ENCODE results near the gene NPTXR. TPM values are rescaled to one million over a fixed set of nuclear protein-coding genes. Genes with fewer than 3 reads are reported as not detected.

NPTXR gene
- total RNA-seq, 1 donor from 2014 or later, result 1.6 TPM

GRCh38 chr22:38827510-38827909 lies 16.3 kb downstream of the NPTXR start:
- no peak overlapping the region for H3K27ac ChIP-seq (ENCODE audit: low read depth, low read length)
- no peak overlapping the region for H3K4me3 ChIP-seq (ENCODE audit: low read length in 3 of 3)
- H3K36me3 ChIP-seq (ENCODE audit: control insufficient read depth in 3 of 3, insufficient read depth in 3 of 3, low read length in 3 of 3), result no peaks in the 10 kb centered on the region
- peaks cover 20 to 21% (median 20%) of the 10 kb centered on the region in 3 donors for H3K27me3 ChIP-seq (ENCODE audit: control insufficient read depth in 3 of 3, insufficient read depth in 3 of 3, low read length in 3 of 3)
- no peak overlapping the region for H3K9ac ChIP-seq (ENCODE audit: low read depth in 1 of 3, low read length in 3 of 3)
- no peaks in the 10 kb centered on the region for H3K4me1 ChIP-seq (ENCODE audit: control insufficient read depth in 3 of 3, insufficient read depth in 3 of 3, low read length in 3 of 3)
- no peaks in the 10 kb centered on the region for H3K9me3 ChIP-seq (ENCODE audit: control insufficient read depth in 3 of 3, low read length in 3 of 3)

- no peaks in the 10 kb centered on the region for H3K4me1 ChIP-seq (ENCODE audit: control insufficient read depth in 3 of 3, insufficient read depth in 3 of 3, low read length in 3 of 3)
- no peaks in the 10 kb centered on the region for H3K9me3 ChIP-seq (ENCODE audit: control insufficient read depth in 3 of 3, low read length in 3 of 3)
- no peak overlapping the region for H3K4me3 ChIP-seq (ENCODE audit: low read length in 3 of 3)
- no peaks in the 10 kb centered on the region for H3K36me3 ChIP-seq (ENCODE audit: control insufficient read depth in 3 of 3, insufficient read depth in 3 of 3, low read length in 3 of 3)
- peaks cover 13 to 15% (median 14%) of the 10 kb centered on the region in 3 donors for H3K27me3 ChIP-seq (ENCODE audit: control insufficient read depth in 3 of 3, insufficient read depth in 3 of 3, low read length in 3 of 3)
- H3K27ac ChIP-seq (ENCODE audit: low read depth, low read length), result no peak overlapping the region
- no peak overlapping the region for H3K9ac ChIP-seq (ENCODE audit: low read depth in 1 of 3, low read length in 3 of 3)
Observed at GRCh38 chr22:38826801-38827200, 17.0 kb downstream of the NPTXR start.

DNA sequence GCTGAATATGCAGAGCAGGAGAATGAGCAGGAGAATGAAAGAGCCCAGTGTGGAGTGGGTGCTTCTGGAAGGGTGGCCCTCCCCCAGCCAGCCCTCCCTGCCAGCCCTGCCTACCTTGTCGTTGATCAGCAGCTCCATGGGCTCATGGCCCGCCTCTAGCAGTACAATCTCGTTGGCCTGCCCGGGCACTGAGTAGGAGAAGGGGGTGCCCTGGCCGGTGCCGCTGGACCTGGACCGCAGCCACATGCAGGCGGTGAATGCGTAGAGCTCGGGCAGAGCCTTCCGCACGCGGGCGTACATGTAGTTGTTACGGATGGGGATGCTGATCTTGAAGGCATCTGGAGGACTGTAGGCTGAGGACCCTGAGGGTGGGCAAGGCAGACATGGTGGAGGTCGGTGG lies 17.4 kb downstream of the NPTXR start:
- peaks cover 12 to 15% (median 15%) of the 10 kb centered on the region in 3 donors for H3K27me3 ChIP-seq (ENCODE audit: control insufficient read depth in 3 of 3, insufficient read depth in 3 of 3, low read length in 3 of 3)
- no peaks in the 10 kb centered on the region for H3K9me3 ChIP-seq (ENCODE audit: control insufficient read depth in 3 of 3, low read length in 3 of 3)
- no peaks in the 10 kb centered on the region for H3K4me1 ChIP-seq (ENCODE audit: control insufficient read depth in 3 of 3, insufficient read depth in 3 of 3, low read length in 3 of 3)
- H3K9ac ChIP-seq (ENCODE audit: low read depth in 1 of 3, low read length in 3 of 3), result no peak overlapping the region
- H3K4me3 ChIP-seq (ENCODE audit: low read length in 3 of 3), result no peak overlapping the region
- no peaks in the 10 kb centered on the region for H3K36me3 ChIP-seq (ENCODE audit: control insufficient read depth in 3 of 3, insufficient read depth in 3 of 3, low read length in 3 of 3)
- H3K27ac ChIP-seq (ENCODE audit: low read depth, low read length), result no peak overlapping the region

GRCh38 chr22:38824585-38824984 lies 19.2 kb downstream of the NPTXR start:
- peaks cover 10 to 22% (median 12%) of the 10 kb centered on the region in 3 donors for H3K27me3 ChIP-seq (ENCODE audit: control insufficient read depth in 3 of 3, insufficient read depth in 3 of 3, low read length in 3 of 3)
- H3K9ac ChIP-seq (ENCODE audit: low read depth in 1 of 3, low read length in 3 of 3), result no peak overlapping the region
- H3K27ac ChIP-seq (ENCODE audit: low read depth, low read length), result no peak overlapping the region
- no peak overlapping the region for H3K4me3 ChIP-seq (ENCODE audit: low read length in 3 of 3)
- no peaks in the 10 kb centered on the region for H3K4me1 ChIP-seq (ENCODE audit: control insufficient read depth in 3 of 3, insufficient read depth in 3 of 3, low read length in 3 of 3)
- no peaks in the 10 kb centered on the region for H3K9me3 ChIP-seq (ENCODE audit: control insufficient read depth in 3 of 3, low read length in 3 of 3)
- H3K36me3 ChIP-seq (ENCODE audit: control insufficient read depth in 3 of 3, insufficient read depth in 3 of 3, low read length in 3 of 3), result no peaks in the 10 kb centered on the region

DNA sequence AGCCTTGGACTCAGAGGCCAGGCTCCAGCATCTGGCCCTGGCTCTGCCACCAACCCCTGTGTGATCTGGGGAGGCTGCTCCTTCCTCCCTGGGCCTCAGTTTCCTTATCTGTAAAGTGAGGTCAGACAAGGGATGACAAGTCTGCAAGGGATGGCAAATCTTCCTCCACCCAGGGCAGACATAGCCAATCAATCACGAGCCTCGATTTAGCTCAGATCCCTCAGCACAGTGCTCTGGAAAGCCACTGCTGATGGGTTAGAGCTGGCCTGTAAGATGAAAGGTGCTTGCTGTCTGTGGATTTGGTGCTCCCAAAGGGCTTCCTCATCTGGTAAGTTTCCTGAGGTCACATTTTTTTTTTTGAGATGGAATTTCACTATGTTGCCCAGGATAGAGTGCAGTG lies 20.2 kb downstream of the NPTXR start:
- Histone ChIP-seq H3K36me3 (ENCODE audit: control insufficient read depth in 3 of 3, insufficient read depth in 3 of 3, low read length in 3 of 3) (no peaks in the 10 kb centered on the region), H3K4me1 (ENCODE audit: control insufficient read depth in 3 of 3, insufficient read depth in 3 of 3, low read length in 3 of 3) (no peaks in the 10 kb centered on the region), H3K27ac (ENCODE audit: low read depth, low read length) (no peak overlapping the region), H3K27me3 (ENCODE audit: control insufficient read depth in 3 of 3, insufficient read depth in 3 of 3, low read length in 3 of 3) (peaks cover 13 to 22% (median 14%) of the 10 kb centered on the region in 3 donors), H3K9me3 (ENCODE audit: control insufficient read depth in 3 of 3, low read length in 3 of 3) (no peaks in the 10 kb centered on the region), H3K9ac (ENCODE audit: low read depth in 1 of 3, low read length in 3 of 3) (no peak overlapping the region), H3K4me3 (ENCODE audit: low read length in 3 of 3) (no peak overlapping the region)

GRCh38 chr22:38823076-38823475 lies 20.8 kb downstream of the NPTXR start:
- H3K4me1 ChIP-seq (ENCODE audit: control insufficient read depth in 3 of 3, insufficient read depth in 3 of 3, low read length in 3 of 3), result no peaks in the 10 kb centered on the region
- no peak overlapping the region for H3K4me3 ChIP-seq (ENCODE audit: low read length in 3 of 3)
- peaks cover 7 to 20% (median 11%) of the 10 kb centered on the region in 3 donors for H3K27me3 ChIP-seq (ENCODE audit: control insufficient read depth in 3 of 3, insufficient read depth in 3 of 3, low read length in 3 of 3)
- H3K9me3 ChIP-seq (ENCODE audit: control insufficient read depth in 3 of 3, low read length in 3 of 3), result no peaks in the 10 kb centered on the region
- no peak overlapping the region for H3K27ac ChIP-seq (ENCODE audit: low read depth, low read length)
- no peaks in the 10 kb centered on the region for H3K36me3 ChIP-seq (ENCODE audit: control insufficient read depth in 3 of 3, insufficient read depth in 3 of 3, low read length in 3 of 3)
- H3K9ac ChIP-seq (ENCODE audit: low read depth in 1 of 3, low read length in 3 of 3), result no peak overlapping the region

DNA sequence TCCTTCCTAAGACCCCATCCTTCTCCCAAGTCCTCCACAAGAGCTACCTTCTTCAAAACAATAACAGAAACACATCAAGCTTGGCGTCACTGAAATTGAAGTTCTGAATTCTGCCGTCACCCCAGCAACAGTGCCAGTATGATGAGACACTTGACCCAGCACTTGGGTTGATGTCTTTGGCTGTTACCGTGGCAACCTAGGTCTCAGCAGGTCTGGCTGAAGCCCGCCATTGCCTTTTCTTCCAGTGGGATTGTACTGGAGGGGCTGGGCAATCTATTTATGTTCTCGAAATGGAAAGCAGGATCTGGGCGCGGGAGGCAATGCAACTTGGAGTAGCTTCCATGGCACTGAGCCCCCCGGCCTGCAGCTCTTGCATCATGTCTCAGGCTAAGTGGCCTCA lies 23.8 kb downstream of the NPTXR start:
- Histone ChIP-seq H3K27ac (ENCODE audit: low read depth, low read length) (no peak overlapping the region), H3K27me3 (ENCODE audit: control insufficient read depth in 3 of 3, insufficient read depth in 3 of 3, low read length in 3 of 3) (peaks cover 7 to 24% (median 14%) of the 10 kb centered on the region in 3 donors), H3K4me1 (ENCODE audit: control insufficient read depth in 3 of 3, insufficient read depth in 3 of 3, low read length in 3 of 3) (no peaks in the 10 kb centered on the region), H3K9ac (ENCODE audit: low read depth in 1 of 3, low read length in 3 of 3) (no peak overlapping the region), H3K4me3 (ENCODE audit: low read length in 3 of 3) (no peak overlapping the region), H3K9me3 (ENCODE audit: control insufficient read depth in 3 of 3, low read length in 3 of 3) (no peaks in the 10 kb centered on the region), H3K36me3 (ENCODE audit: control insufficient read depth in 3 of 3, insufficient read depth in 3 of 3, low read length in 3 of 3) (no peaks in the 10 kb centered on the region)

- H3K27ac ChIP-seq (ENCODE audit: low read depth, low read length), result no peak overlapping the region
- no peak overlapping the region for H3K4me3 ChIP-seq (ENCODE audit: low read length in 3 of 3)
- H3K4me1 ChIP-seq (ENCODE audit: control insufficient read depth in 3 of 3, insufficient read depth in 3 of 3, low read length in 3 of 3), result no peaks in the 10 kb centered on the region
- no peak overlapping the region for H3K9ac ChIP-seq (ENCODE audit: low read depth in 1 of 3, low read length in 3 of 3)
- H3K36me3 ChIP-seq (ENCODE audit: control insufficient read depth in 3 of 3, insufficient read depth in 3 of 3, low read length in 3 of 3), result no peaks in the 10 kb centered on the region
- no peaks in the 10 kb centered on the region for H3K9me3 ChIP-seq (ENCODE audit: control insufficient read depth in 3 of 3, low read length in 3 of 3)
- H3K27me3 ChIP-seq (ENCODE audit: control insufficient read depth in 3 of 3, insufficient read depth in 3 of 3, low read length in 3 of 3), result peaks cover 7 to 27% (median 16%) of the 10 kb centered on the region in 3 donors
Observed at GRCh38 chr22:38819387-38819940, 24.4 kb downstream of the NPTXR start.

DNA sequence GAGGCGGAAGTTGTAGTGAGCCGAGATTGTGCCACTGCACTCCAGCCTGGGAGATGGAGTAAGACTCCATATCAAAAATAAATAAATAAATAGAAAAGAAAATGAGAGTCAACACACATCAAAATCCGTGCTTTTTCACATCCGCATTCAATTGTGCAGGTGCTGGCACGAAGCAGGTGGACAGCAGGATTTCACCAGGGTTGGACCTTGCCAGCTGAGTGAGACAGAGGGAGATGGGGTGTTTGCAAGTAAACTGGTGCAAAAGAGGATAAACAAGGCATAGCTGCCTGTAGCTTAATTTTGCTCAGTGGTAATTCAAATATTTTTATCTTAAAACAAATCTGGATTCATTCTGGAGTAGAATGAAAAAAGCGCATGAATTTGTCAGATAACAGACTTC lies 26.6 kb downstream of the NPTXR start:
- Histone ChIP-seq H3K36me3 (ENCODE audit: control insufficient read depth in 3 of 3, insufficient read depth in 3 of 3, low read length in 3 of 3) (no peaks in the 10 kb centered on the region), H3K4me1 (ENCODE audit: control insufficient read depth in 3 of 3, insufficient read depth in 3 of 3, low read length in 3 of 3) (no peaks in the 10 kb centered on the region), H3K27me3 (ENCODE audit: control insufficient read depth in 3 of 3, insufficient read depth in 3 of 3, low read length in 3 of 3) (peaks cover 12 to 32% (median 21%) of the 10 kb centered on the region in 3 donors), H3K4me3 (ENCODE audit: low read length in 3 of 3) (no peak overlapping the region), H3K9me3 (ENCODE audit: control insufficient read depth in 3 of 3, low read length in 3 of 3) (no peaks in the 10 kb centered on the region), H3K9ac (ENCODE audit: low read depth in 1 of 3, low read length in 3 of 3) (no peak overlapping the region), H3K27ac (ENCODE audit: low read depth, low read length) (no peak overlapping the region)

GRCh38 chr22:38815842-38816241 lies 28.0 kb downstream of the NPTXR start:
- no peak overlapping the region for H3K27ac ChIP-seq (ENCODE audit: low read depth, low read length)
- no peak overlapping the region for H3K9ac ChIP-seq (ENCODE audit: low read depth in 1 of 3, low read length in 3 of 3)
- H3K27me3 ChIP-seq (ENCODE audit: control insufficient read depth in 3 of 3, insufficient read depth in 3 of 3, low read length in 3 of 3), result peaks cover 12 to 26% (median 21%) of the 10 kb centered on the region in 3 donors
- H3K4me1 ChIP-seq (ENCODE audit: control insufficient read depth in 3 of 3, insufficient read depth in 3 of 3, low read length in 3 of 3), result no peaks in the 10 kb centered on the region
- no peaks in the 10 kb centered on the region for H3K9me3 ChIP-seq (ENCODE audit: control insufficient read depth in 3 of 3, low read length in 3 of 3)
- no peaks in the 10 kb centered on the region for H3K36me3 ChIP-seq (ENCODE audit: control insufficient read depth in 3 of 3, insufficient read depth in 3 of 3, low read length in 3 of 3)
- no peak overlapping the region for H3K4me3 ChIP-seq (ENCODE audit: low read length in 3 of 3)
